Measurements from ENCODE around the gene WWC2. TPM values are rescaled to one million over a fixed set of nuclear protein-coding genes. Genes with fewer than 3 reads are reported as not detected.
A peak's percentile ranks its signal among the peaks of the same experiment; 100 is the strongest.

Gene WWC2
- polyA plus RNA-seq, 2 of the 4 experiments (the other 2 are of a cell fraction), result 14.9 to 26.9 TPM

DNA sequence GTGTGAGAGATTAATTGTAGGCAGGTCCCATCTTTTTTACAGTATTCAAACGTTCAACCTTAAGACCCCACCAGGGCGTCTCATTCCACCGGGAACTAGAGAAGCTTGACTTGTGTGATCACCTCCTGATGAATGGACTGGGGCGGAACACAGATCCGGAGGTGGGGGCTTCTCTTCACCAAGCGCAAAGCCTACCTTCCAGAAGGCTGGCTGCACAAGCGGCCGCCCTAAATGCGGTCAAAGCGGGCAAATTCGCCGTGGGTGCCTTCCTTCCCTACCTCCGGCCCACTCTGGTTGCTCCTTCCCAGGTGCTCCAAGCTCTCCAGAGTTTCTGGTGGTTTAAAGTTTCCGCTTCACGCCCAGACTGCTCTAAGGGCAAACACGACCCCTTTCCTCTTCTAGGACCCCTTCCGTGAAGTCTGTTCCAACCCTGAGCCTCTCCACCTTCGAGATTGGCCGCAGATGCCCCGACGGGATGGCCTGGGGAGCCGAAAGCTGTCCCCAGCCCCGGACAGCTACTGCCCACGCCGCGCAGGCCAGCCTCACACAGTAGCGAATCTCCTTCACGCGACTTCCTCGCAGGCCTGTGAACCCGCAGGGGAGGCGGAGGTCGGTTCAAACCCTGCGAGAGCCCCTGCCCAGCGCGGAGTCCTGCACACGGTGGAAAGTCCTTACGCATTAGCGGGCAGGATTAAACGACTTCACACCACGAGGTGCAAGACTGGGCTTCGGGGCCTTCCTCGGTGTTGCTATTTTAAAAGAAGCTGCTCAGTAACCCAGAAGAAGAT, 1.6 kb upstream of the WWC2 start:
- TF ChIP-seq CTCF (IDR thresholded peaks at IDR 0.05) (no peak), PHF8 (IDR thresholded peaks at IDR 0.05; ENCODE audit: borderline replicate concordance, low read depth) (no peak), HOXA7 (CRISPR knock-in tag; IDR thresholded peaks at IDR 0.05) (no peak), TP53 (CRISPR knock-in tag; IDR thresholded peaks at IDR 0.05) (no peak), JUN (IDR thresholded peaks at IDR 0.05) (no peak), REST (IDR thresholded peaks at IDR 0.05) (no peak), MAX (IDR thresholded peaks at IDR 0.05) (no peak), EP300 (IDR thresholded peaks at IDR 0.05) (no peak), FOSB (CRISPR knock-in tag; IDR thresholded peaks at IDR 0.05) (no peak), KDM5A (IDR thresholded peaks at IDR 0.05) (no peak), EHF (CRISPR knock-in tag; IDR thresholded peaks at IDR 0.05) (no peak), SMC3 (IDR thresholded peaks at IDR 0.05) (no peak), NPAS2 (CRISPR knock-in tag; IDR thresholded peaks at IDR 0.05; ENCODE audit: borderline replicate concordance) (no peak), RCOR1 (IDR thresholded peaks at IDR 0.05; ENCODE audit: low read depth, low read length) (no peak), MAFK (IDR thresholded peaks at IDR 0.05; ENCODE audit: partially characterized antibody) (no peak), ZNF302 (CRISPR knock-in tag; IDR thresholded peaks at IDR 0.05) (no peak), JUNB (IDR thresholded peaks at IDR 0.05) (no peak)
- TF ChIP-seq, protein P1, sequence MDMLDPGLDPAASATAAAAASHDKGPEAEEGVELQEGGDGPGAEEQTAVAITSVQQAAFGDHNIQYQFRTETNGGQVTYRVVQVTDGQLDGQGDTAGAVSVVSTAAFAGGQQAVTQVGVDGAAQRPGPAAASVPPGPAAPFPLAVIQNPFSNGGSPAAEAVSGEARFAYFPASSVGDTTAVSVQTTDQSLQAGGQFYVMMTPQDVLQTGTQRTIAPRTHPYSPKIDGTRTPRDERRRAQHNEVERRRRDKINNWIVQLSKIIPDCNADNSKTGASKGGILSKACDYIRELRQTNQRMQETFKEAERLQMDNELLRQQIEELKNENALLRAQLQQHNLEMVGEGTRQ (IDR thresholded peaks at IDR 0.05), result no peak
- TF ChIP-seq, protein P2, sequence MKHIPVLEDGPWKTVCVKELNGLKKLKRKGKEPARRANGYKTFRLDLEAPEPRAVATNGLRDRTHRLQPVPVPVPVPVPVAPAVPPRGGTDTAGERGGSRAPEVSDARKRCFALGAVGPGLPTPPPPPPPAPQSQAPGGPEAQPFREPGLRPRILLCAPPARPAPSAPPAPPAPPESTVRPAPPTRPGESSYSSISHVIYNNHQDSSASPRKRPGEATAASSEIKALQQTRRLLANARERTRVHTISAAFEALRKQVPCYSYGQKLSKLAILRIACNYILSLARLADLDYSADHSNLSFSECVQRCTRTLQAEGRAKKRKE (CRISPR knock-in tag; IDR thresholded peaks at IDR 0.05; ENCODE audit: low read depth), result no peak
- POLR2A ChIA-PET, result interaction anchor here (1.3 to 2.1 kb wide), 5 partner anchors 13 to 152 kb away, joined by 4 to 10 read pairs (median 5); no protein-coding TSS in a partner anchor
- Histone ChIP-seq H3K4me1 (peaks cover 29% of the 10 kb centered on the region), H3K4me3 (peak overlapping the region; percentile 98), H3K4me2 (peak overlapping the region; percentile 89), H3K9me3 (no peaks in the 10 kb centered on the region), H3K27ac (peak overlapping the region; percentile 99)
- FAIRE-seq (no peak), DNase-seq (ENCODE audit: low read depth in 1 of 2, low spot score in 1 of 2) (no peak), ATAC-seq (no peak)
- CTCF ChIA-PET, result interaction anchor here (0.9 to 3.0 kb wide), 7 partner anchors 24 to 165 kb away, joined by 3 to 13 read pairs (median 4); no protein-coding TSS in a partner anchor
- WGBS (ENCODE audit: missing lambda C conversion rate), result 95% methylated on average over 43 of the region's 43 CpGs

All from A549 (cell line).